Measurements from ENCODE around the gene CACNA2D2. TPM values are rescaled to one million over a fixed set of nuclear protein-coding genes. Genes with fewer than 3 reads are reported as not detected.

The CACNA2D2 gene
- total and polyA plus RNA-seq, 2 of the 13 experiments (the other 11 are each of a cell fraction or from before 2014, with no cell fraction given): not detected

- no peak for TF ChIP-seq MXD3 (CRISPR knock-in tag; IDR thresholded peaks at IDR 0.05)
- peak; percentile 89 for TF ChIP-seq HIC2 (CRISPR knock-in tag; IDR thresholded peaks at IDR 0.05; ENCODE audit: low read depth)
- TF ChIP-seq FOXA1 (IDR thresholded peaks at IDR 0.05): no peak
- TF ChIP-seq FOXA1 (CRISPR knock-in tag; IDR thresholded peaks at IDR 0.05): peak; percentile 92
- peak; percentile 82 for TF ChIP-seq PATZ1 (CRISPR knock-in tag; IDR thresholded peaks at IDR 0.05)
- TF ChIP-seq, protein P1, sequence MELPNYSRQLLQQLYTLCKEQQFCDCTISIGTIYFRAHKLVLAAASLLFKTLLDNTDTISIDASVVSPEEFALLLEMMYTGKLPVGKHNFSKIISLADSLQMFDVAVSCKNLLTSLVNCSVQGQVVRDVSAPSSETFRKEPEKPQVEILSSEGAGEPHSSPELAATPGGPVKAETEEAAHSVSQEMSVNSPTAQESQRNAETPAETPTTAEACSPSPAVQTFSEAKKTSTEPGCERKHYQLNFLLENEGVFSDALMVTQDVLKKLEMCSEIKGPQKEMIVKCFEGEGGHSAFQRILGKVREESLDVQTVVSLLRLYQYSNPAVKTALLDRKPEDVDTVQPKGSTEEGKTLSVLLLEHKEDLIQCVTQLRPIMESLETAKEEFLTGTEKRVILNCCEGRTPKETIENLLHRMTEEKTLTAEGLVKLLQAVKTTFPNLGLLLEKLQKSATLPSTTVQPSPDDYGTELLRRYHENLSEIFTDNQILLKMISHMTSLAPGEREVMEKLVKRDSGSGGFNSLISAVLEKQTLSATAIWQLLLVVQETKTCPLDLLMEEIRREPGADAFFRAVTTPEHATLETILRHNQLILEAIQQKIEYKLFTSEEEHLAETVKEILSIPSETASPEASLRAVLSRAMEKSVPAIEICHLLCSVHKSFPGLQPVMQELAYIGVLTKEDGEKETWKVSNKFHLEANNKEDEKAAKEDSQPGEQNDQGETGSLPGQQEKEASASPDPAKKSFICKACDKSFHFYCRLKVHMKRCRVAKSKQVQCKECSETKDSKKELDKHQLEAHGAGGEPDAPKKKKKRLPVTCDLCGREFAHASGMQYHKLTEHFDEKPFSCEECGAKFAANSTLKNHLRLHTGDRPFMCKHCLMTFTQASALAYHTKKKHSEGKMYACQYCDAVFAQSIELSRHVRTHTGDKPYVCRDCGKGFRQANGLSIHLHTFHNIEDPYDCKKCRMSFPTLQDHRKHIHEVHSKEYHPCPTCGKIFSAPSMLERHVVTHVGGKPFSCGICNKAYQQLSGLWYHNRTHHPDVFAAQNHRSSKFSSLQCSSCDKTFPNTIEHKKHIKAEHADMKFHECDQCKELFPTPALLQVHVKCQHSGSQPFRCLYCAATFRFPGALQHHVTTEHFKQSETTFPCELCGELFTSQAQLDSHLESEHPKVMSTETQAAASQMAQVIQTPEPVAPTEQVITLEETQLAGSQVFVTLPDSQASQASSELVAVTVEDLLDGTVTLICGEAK (IDR thresholded peaks at IDR 0.05): no peak
- TF ChIP-seq, protein P1 (CRISPR knock-in tag; IDR thresholded peaks at IDR 0.05): no peak
- no peak for TF ChIP-seq LBX2 (CRISPR knock-in tag; IDR thresholded peaks at IDR 0.05; ENCODE audit: borderline replicate concordance)
- no peak for TF ChIP-seq FOXO4 (CRISPR knock-in tag; conservative IDR thresholded peaks at IDR 0.05)
Measured at GRCh38 chr3:50423543-50423942, 79.9 kb downstream of the CACNA2D2 start (continued).

Measured in HepG2 (cell line).